Measurements from ENCODE around the gene CAPZB. TPM values are rescaled to one million over a fixed set of nuclear protein-coding genes. Genes with fewer than 3 reads are reported as not detected.

CAPZB gene
- total RNA-seq, 1 experiment from 2014 or later = 99.7 TPM

GRCh38 chr1:19330449-19331135, 154.7 kb downstream of the CAPZB start:
- Histone ChIP-seq H3K36me3 (peaks cover 16% of the 10 kb centered on the region), H3K27ac (no peak overlapping the region), H3K4me1 (no peaks in the 10 kb centered on the region), H3K9me3 (replicated peaks) (no peaks in the 10 kb centered on the region), H3K27me3 (no peaks in the 10 kb centered on the region), H3K4me3 (no peak overlapping the region)
- DNase-seq = no peak

DNA sequence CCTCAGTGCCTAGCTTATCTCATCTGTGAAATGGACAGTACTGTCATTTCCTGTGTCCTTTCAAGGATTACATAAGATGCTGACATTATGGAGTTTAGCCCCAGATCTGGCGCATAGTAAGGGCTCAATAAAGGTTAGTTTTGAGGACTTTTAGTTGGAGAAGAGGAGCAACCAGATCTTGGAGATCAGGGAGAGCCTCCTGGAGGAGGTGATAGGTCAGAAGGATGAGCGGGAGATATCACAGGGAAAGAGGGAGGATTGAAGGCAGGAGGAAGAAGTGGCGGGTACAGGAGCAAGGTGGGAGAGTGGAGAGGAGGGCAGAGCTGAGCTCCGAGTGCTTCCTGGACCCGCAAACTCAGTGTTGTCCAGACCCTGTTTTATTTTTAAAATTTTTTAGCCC, 155.7 kb downstream of the CAPZB start:
- Histone ChIP-seq H3K27ac (no peak overlapping the region), H3K4me1 (no peaks in the 10 kb centered on the region), H3K4me3 (no peak overlapping the region), H3K36me3 (peaks cover 23% of the 10 kb centered on the region), H3K27me3 (no peaks in the 10 kb centered on the region), H3K9me3 (replicated peaks) (no peaks in the 10 kb centered on the region)
- DNase-seq = no peak

- DNase-seq = no peak
- no peaks in the 10 kb centered on the region for H3K27me3 ChIP-seq
- no peaks in the 10 kb centered on the region for H3K4me1 ChIP-seq
- no peak overlapping the region for H3K27ac ChIP-seq
- H3K4me3 ChIP-seq = no peak overlapping the region
- H3K9me3 ChIP-seq (replicated peaks) = no peaks in the 10 kb centered on the region
- peaks cover 28% of the 10 kb centered on the region for H3K36me3 ChIP-seq
These were observed 156.2 kb downstream of the CAPZB start for GRCh38 chr1:19329188-19329587.

DNA sequence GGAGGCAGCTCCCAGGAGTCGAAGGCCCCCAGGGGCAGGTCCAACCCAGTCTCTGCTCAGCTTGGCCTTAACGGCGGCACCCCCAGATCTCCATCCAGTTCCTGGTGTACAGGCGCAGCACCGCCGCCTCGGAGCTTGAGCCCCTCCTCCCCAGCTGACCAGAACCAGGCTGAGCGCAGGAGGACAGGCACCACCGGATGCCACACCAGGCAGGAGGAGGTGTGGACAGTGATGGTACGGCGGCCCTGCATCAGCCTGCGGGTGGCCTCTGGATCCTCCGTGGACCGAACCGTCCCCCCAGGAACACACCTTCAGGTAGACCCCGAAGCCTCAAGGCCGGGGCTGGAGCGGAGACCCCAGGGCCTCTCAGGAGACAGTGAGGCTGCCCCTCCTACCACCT, 156.9 kb downstream of the CAPZB start:
- DNase-seq = no peak
- no peaks in the 10 kb centered on the region for H3K27me3 ChIP-seq
- peaks cover 30% of the 10 kb centered on the region for H3K36me3 ChIP-seq
- H3K27ac ChIP-seq = no peak overlapping the region
- no peak overlapping the region for H3K4me3 ChIP-seq
- H3K9me3 ChIP-seq (replicated peaks) = no peaks in the 10 kb centered on the region
- no peaks in the 10 kb centered on the region for H3K4me1 ChIP-seq

GRCh38 chr1:19327736-19328135, 157.6 kb downstream of the CAPZB start:
- DNase-seq = no peak
- no peaks in the 10 kb centered on the region for H3K27me3 ChIP-seq
- no peak overlapping the region for H3K4me3 ChIP-seq
- peaks cover 30% of the 10 kb centered on the region for H3K36me3 ChIP-seq
- no peaks in the 10 kb centered on the region for H3K9me3 ChIP-seq (replicated peaks)
- H3K4me1 ChIP-seq = no peaks in the 10 kb centered on the region
- no peak overlapping the region for H3K27ac ChIP-seq

DNA sequence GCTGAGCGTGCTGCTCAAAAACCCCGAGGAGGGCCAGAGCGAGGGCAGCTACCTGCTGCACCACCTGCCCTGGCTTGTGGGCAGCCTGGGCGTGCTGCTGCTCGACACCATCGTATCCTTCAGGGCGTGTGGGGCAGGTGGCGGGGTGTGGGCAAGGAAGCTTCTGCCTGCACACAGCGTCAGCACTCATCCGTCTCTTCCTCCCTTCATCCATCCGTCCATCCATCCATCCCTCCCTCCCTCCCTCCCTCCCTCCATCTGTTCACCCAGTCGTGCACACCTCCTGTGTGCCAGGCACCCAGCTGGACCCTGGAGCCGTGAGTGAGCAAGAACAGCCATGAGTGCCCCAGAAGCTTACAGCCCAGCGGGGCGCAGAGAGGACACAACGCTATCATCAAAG, 158.0 kb downstream of the CAPZB start:
- H3K9me3 ChIP-seq (replicated peaks) = no peaks in the 10 kb centered on the region
- H3K27ac ChIP-seq = no peak overlapping the region
- DNase-seq = no peak
- no peak overlapping the region for H3K4me3 ChIP-seq
- no peaks in the 10 kb centered on the region for H3K4me1 ChIP-seq
- peaks cover 30% of the 10 kb centered on the region for H3K36me3 ChIP-seq
- H3K27me3 ChIP-seq = no peaks in the 10 kb centered on the region

DNA sequence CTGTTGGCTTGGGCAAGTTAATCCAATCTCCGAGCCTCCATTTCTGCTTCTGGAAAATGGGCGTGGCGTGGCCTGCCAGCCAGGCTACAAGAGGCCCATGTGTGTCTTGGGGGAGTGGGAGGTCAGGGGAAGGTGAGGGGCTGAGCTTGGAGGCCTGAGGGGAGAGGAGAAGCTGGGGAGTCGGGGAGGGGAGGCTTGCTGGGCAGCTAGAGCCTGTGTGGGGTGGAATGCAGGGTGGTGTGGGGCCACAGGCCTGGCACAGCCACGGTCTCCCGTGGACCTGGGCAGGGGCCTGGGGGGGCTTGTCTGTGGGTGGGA, 158.6 kb downstream of the CAPZB start:
- Histone ChIP-seq H3K4me3 (no peak overlapping the region), H3K36me3 (peaks cover 30% of the 10 kb centered on the region), H3K27ac (no peak overlapping the region), H3K27me3 (no peaks in the 10 kb centered on the region), H3K9me3 (replicated peaks) (no peaks in the 10 kb centered on the region), H3K4me1 (no peaks in the 10 kb centered on the region)
- DNase-seq = no peak

- Histone ChIP-seq H3K36me3 (peaks cover 30% of the 10 kb centered on the region), H3K4me3 (no peak overlapping the region)
These were observed 159.2 kb downstream of the CAPZB start for GRCh38 chr1:19325958-19326747.

GRCh38 chr1:19325368-19325957, 159.9 kb downstream of the CAPZB start:
- Histone ChIP-seq H3K4me1 (no peaks in the 10 kb centered on the region), H3K9me3 (replicated peaks) (no peaks in the 10 kb centered on the region), H3K4me3 (no peak overlapping the region), H3K36me3 (peaks cover 32% of the 10 kb centered on the region), H3K27ac (no peak overlapping the region), H3K27me3 (no peaks in the 10 kb centered on the region)
- DNase-seq = no peak

More at GRCh38 chr1:19325958-19326747, 159.2 kb downstream of the CAPZB start:
- Histone ChIP-seq H3K27ac (no peak overlapping the region), H3K27me3 (no peaks in the 10 kb centered on the region), H3K4me1 (no peaks in the 10 kb centered on the region), H3K9me3 (replicated peaks) (no peaks in the 10 kb centered on the region)
- no peak for DNase-seq

DNA sequence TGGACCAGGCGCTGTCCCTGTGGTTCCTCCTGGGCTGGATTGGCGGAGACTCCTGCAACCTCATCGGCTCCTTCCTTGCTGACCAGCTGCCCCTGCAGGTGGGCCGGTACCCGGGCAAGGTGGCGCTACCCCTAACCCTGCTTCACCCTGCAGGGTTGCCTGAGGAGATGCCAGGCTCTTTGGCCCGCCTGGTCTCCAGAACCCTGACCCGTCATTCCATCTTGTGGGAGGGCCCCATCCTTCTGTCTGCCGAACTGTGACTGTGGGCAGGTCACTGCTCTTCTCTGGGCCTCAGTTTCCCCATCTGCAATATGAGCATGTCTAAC, 160.7 kb downstream of the CAPZB start:
- Histone ChIP-seq H3K4me3 (no peak overlapping the region), H3K27me3 (no peaks in the 10 kb centered on the region), H3K36me3 (peaks cover 30% of the 10 kb centered on the region), H3K4me1 (no peaks in the 10 kb centered on the region), H3K9me3 (replicated peaks) (no peaks in the 10 kb centered on the region), H3K27ac (no peak overlapping the region)
- DNase-seq = no peak

DNA sequence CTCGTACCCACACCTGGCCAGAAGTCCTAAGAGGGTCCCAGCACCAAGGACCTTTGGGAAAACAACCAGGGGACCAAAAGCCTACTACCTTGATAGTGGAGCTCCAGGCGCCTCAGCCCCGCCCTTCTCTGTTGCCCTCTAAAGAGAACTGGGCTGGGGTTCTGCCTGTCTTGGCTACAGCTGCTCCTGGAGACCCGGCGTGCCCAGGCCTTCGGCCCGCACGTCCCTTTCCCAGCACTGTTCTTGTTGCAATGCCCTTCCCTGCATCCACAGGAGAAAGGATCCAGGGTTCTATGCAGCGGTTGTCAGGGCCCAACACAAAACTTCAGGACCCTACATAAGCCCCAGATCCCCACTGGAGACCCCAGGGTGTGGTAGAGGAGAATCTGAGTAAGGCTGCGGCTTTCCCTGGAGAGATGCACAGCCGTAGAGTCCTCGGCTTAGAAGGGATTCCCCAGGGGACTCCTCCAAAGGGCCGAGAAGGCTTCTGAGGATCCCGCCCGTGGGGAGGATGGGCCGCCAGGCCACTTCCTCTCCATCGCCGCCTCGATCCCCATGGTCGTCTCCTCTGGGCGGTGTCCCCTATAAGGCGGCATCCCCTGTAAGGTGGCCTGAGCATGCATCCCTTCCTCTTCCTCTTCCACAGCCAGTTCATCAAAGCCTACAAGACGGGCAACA, 161.2 kb downstream of the CAPZB start:
- no peaks in the 10 kb centered on the region for H3K27me3 ChIP-seq

GRCh38 chr1:19322481-19322880, 162.9 kb downstream of the CAPZB start:
- no peak for DNase-seq
- peaks cover 35% of the 10 kb centered on the region for H3K36me3 ChIP-seq
- no peaks in the 10 kb centered on the region for H3K27me3 ChIP-seq
- H3K4me1 ChIP-seq = no peaks in the 10 kb centered on the region
- no peaks in the 10 kb centered on the region for H3K9me3 ChIP-seq (replicated peaks)
- no peak overlapping the region for H3K27ac ChIP-seq
- H3K4me3 ChIP-seq = no peak overlapping the region

More for the DNA sequence above, 161.2 kb downstream of the CAPZB start:
- Histone ChIP-seq H3K9me3 (replicated peaks) (no peaks in the 10 kb centered on the region), H3K4me3 (no peak overlapping the region), H3K36me3 (peaks cover 33% of the 10 kb centered on the region), H3K4me1 (no peaks in the 10 kb centered on the region), H3K27ac (no peak overlapping the region)
- DNase-seq = no peak

DNA sequence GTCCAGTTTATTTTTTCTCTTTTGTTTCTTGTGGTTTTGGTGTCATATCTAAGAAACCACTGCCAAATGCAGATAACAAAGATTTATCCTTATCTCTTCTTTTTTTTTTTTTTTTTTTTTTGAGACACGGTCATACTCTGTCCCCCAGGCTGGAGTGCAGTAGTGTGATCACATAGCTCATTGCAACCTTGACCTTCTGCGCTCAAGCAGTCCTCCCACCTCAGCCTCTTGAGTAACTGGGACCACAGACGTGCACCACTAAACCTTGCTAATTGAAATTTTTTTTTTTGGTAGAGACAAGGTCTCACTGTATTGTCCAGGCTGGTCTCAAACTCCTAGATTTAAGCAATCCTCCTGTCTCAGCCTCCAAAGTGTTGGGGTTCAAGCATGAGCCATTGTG, 164.3 kb downstream of the CAPZB start:
- no peak overlapping the region for H3K4me3 ChIP-seq
- H3K27me3 ChIP-seq = no peaks in the 10 kb centered on the region
- peaks cover 34% of the 10 kb centered on the region for H3K36me3 ChIP-seq
- H3K27ac ChIP-seq = no peak overlapping the region
- DNase-seq = no peak
- H3K4me1 ChIP-seq = no peaks in the 10 kb centered on the region
- H3K9me3 ChIP-seq (replicated peaks) = no peaks in the 10 kb centered on the region

GRCh38 chr1:19319196-19319595, 166.1 kb downstream of the CAPZB start:
- Histone ChIP-seq H3K9me3 (replicated peaks) (no peaks in the 10 kb centered on the region), H3K4me3 (no peak overlapping the region), H3K36me3 (peaks cover 19% of the 10 kb centered on the region), H3K4me1 (peaks cover 3% of the 10 kb centered on the region; the same call in 1 of the 2 replicates), H3K27ac (no peak overlapping the region), H3K27me3 (no peaks in the 10 kb centered on the region)
- DNase-seq = no peak
